ENCODE results near the gene PCDHGB3. TPM values are rescaled to one million over a fixed set of nuclear protein-coding genes. Genes with fewer than 3 reads are reported as not detected.
A peak's percentile ranks its signal among the peaks of the same experiment; 100 is the strongest.

Gene PCDHGB3
- total RNA-seq, 2 experiments from 2014 or later, result 5.8 to 6.3 TPM

- TF ChIP-seq, protein P1, sequence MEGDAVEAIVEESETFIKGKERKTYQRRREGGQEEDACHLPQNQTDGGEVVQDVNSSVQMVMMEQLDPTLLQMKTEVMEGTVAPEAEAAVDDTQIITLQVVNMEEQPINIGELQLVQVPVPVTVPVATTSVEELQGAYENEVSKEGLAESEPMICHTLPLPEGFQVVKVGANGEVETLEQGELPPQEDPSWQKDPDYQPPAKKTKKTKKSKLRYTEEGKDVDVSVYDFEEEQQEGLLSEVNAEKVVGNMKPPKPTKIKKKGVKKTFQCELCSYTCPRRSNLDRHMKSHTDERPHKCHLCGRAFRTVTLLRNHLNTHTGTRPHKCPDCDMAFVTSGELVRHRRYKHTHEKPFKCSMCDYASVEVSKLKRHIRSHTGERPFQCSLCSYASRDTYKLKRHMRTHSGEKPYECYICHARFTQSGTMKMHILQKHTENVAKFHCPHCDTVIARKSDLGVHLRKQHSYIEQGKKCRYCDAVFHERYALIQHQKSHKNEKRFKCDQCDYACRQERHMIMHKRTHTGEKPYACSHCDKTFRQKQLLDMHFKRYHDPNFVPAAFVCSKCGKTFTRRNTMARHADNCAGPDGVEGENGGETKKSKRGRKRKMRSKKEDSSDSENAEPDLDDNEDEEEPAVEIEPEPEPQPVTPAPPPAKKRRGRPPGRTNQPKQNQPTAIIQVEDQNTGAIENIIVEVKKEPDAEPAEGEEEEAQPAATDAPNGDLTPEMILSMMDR (conservative IDR thresholded peaks at IDR 0.05; ENCODE audit: low read length), result peak; percentile 82
- no peak for TF ChIP-seq EZH2phosphoT487 (IDR thresholded peaks at IDR 0.05; ENCODE audit: borderline replicate concordance, low read depth, low read length)
- peak; percentile 37 for DNase-seq (ENCODE audit: low spot score)
- H3K9me2 ChIP-seq (ENCODE audit: insufficient read depth, low read length), result no peaks in the 10 kb centered on the region
- peaks cover 12% of the 10 kb centered on the region for H3K4me1 ChIP-seq (ENCODE audit: insufficient read depth, low read length, poor library complexity, severe bottlenecking)
- intact Hi-C loops (cut with micrococcal nuclease; ENCODE audit: unreplicated experiment), result loop anchor here (5.0 kb wide), 1 partner anchor 184 kb away; no protein-coding TSS in a partner anchor
- no peak within 1 kb of the TSS for H3K4me3 ChIP-seq (ENCODE audit: low read depth, low read length, poor library complexity, severe bottlenecking)
- no peaks in the 10 kb centered on the region for H4K20me1 ChIP-seq (ENCODE audit: insufficient read depth, low read length)
- BruUV-seq (replicated peaks), result no TSS peak
- no peaks in the 10 kb centered on the region for H3K9me3 ChIP-seq (ENCODE audit: low read length)
- H3K36me3 ChIP-seq (ENCODE audit: insufficient read depth, low read length), result peaks cover 11% of the 10 kb centered on the region; the same call in 1 of the 2 replicates
- H3K4me2 ChIP-seq (ENCODE audit: low read length), result peak within 1 kb of the TSS; percentile 14; the same call in 1 of the 2 replicates
- ChIA-PET CTCF (ENCODE audit: unreplicated experiment) (no interaction called here), POLR2A (interaction anchor here (1.1 kb wide), 1 partner anchor 32 kb away, joined by 3 read pairs; no protein-coding TSS in a partner anchor)
- no peak within 1 kb of the TSS for H2AFZ ChIP-seq (ENCODE audit: low read length)
- no peaks in the 10 kb centered on the region for H3K79me2 ChIP-seq (ENCODE audit: insufficient read depth, low read depth, low read length)
- H3K27ac ChIP-seq (ENCODE audit: low read depth, low read length, poor library complexity, severe bottlenecking), result no peak within 1 kb of the TSS
Observed at GRCh38 chr5:141373673-141374317, 3.8 kb downstream of the PCDHGB3 start, which contains the start of gene PCDHGA6. TSS of gene PCDHGA6 (plus strand) at chr5:141373891. CDS start at chr5:141374084, 193 bp downstream.

DNA sequence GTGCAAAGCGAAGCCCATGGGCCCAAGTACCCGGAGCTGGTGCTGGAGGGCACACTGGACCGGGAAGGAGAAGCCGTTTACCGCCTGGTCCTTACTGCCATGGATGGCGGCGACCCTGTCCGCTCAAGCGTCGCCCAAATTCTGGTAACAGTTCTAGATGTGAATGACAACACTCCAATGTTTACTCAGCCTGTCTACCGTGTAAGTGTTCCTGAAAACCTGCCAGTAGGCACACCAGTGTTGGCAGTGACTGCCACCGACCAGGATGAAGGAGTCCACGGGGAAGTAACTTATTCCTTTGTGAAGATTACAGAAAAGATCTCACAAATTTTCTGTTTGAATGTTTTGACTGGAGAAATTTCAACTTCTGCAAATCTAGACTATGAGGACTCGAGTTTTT is 4.6 kb downstream of the PCDHGB3 start:
- Histone ChIP-seq H3K27ac (ENCODE audit: low read depth, low read length, poor library complexity, severe bottlenecking) (no peak overlapping the region), H4K20me1 (ENCODE audit: insufficient read depth, low read length) (no peaks in the 10 kb centered on the region), H3K4me1 (ENCODE audit: insufficient read depth, low read length, poor library complexity, severe bottlenecking) (peaks cover 7% of the 10 kb centered on the region), H3K79me2 (ENCODE audit: insufficient read depth, low read depth, low read length) (no peaks in the 10 kb centered on the region), H3K9me3 (ENCODE audit: low read length) (no peaks in the 10 kb centered on the region), H3K4me3 (ENCODE audit: low read depth, low read length, poor library complexity, severe bottlenecking) (no peak overlapping the region), H3K36me3 (ENCODE audit: insufficient read depth, low read length) (peaks cover 11% of the 10 kb centered on the region; the same call in 1 of the 2 replicates), H2AFZ (ENCODE audit: low read length) (no peak overlapping the region), H3K4me2 (ENCODE audit: low read length) (no peak overlapping the region), H3K9me2 (ENCODE audit: insufficient read depth, low read length) (no peaks in the 10 kb centered on the region)
- BruUV-seq (replicated peaks), result no TSS peak
- intact Hi-C loops (cut with micrococcal nuclease; ENCODE audit: unreplicated experiment), result loop anchor here (5.0 kb wide), 1 partner anchor 183 kb away; no protein-coding TSS in a partner anchor
- ChIA-PET POLR2A (interaction anchor here (0.6 kb wide), 1 partner anchor 322 kb away, joined by 3 read pairs; no protein-coding TSS in a partner anchor), CTCF (ENCODE audit: unreplicated experiment) (no interaction called here)
- no peak for DNase-seq (ENCODE audit: low spot score)
- no peak for TF ChIP-seq EZH2phosphoT487 (IDR thresholded peaks at IDR 0.05; ENCODE audit: borderline replicate concordance, low read depth, low read length)
- TF ChIP-seq, protein P1 (conservative IDR thresholded peaks at IDR 0.05; ENCODE audit: low read length), result no peak
